ENCODE data around the gene KRTAP5-6.

DNA sequence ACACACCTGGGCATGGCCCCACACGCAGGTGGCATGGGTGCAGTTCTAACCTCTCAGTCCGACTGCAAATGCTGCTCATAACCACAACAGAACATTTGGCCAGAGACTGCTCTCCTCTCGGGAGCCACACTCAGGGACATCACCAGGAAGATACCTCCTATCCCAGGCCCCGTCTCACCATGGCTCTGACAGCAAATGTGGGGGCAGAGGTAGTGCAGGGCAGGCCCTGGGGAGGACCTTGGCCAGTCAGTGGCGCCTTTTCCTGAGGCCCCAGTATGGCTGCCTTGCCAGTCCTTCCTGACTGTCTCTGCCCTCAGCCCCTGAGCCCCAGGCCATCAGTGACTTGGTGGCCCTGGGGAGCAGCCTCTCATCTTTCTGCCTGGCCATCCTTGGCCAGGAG, 2.8 kb downstream of the KRTAP5-6 start:
- TF ChIP-seq, protein P1, sequence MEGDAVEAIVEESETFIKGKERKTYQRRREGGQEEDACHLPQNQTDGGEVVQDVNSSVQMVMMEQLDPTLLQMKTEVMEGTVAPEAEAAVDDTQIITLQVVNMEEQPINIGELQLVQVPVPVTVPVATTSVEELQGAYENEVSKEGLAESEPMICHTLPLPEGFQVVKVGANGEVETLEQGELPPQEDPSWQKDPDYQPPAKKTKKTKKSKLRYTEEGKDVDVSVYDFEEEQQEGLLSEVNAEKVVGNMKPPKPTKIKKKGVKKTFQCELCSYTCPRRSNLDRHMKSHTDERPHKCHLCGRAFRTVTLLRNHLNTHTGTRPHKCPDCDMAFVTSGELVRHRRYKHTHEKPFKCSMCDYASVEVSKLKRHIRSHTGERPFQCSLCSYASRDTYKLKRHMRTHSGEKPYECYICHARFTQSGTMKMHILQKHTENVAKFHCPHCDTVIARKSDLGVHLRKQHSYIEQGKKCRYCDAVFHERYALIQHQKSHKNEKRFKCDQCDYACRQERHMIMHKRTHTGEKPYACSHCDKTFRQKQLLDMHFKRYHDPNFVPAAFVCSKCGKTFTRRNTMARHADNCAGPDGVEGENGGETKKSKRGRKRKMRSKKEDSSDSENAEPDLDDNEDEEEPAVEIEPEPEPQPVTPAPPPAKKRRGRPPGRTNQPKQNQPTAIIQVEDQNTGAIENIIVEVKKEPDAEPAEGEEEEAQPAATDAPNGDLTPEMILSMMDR (optimal IDR thresholded peaks at IDR 0.05 in 1 of 3, IDR thresholded peaks at IDR 0.05 in 1 of 3, conservative IDR thresholded peaks at IDR 0.05 in 1 of 3; ENCODE audit: extremely low read depth in 1 of 3, insufficient read depth in 2 of 3, low read length in 3 of 3) = no peak
- TF ChIP-seq EZH2 (IDR thresholded peaks at IDR 0.05; ENCODE audit: low read length) = no peak
